Glutamatergic neuron (in vitro differentiated cells): ENCODE results near the gene OAF. TPM values are rescaled to one million over a fixed set of nuclear protein-coding genes. Genes with fewer than 3 reads are reported as not detected.

Source experiments
- DNase-seq: peaks from one replicate; pipeline ENCODE4 v3.0.0; 2022
- H3K27ac Mint-ChIP-seq: one replicate; pipeline ENCODE4 v1.8.0; 2020; ENCODE audit warnings: mild to moderate bottlenecking, mixed read lengths, inconsistent platforms; ENCODE audit not compliant: unreplicated experiment
- H3K27me3 Mint-ChIP-seq: one replicate; pipeline ENCODE4 v1.8.0; 2020; ENCODE audit warnings: mild to moderate bottlenecking, moderate library complexity, mixed read lengths, inconsistent platforms; ENCODE audit not compliant: unreplicated experiment
- H3K36me3 Mint-ChIP-seq: one replicate; pipeline ENCODE4 v1.8.0; 2020; ENCODE audit warnings: mild to moderate bottlenecking, mixed read lengths, inconsistent platforms; ENCODE audit not compliant: unreplicated experiment
- H3K4me1 Mint-ChIP-seq: one replicate; pipeline ENCODE4 v1.8.0; 2020; ENCODE audit warnings: mild to moderate bottlenecking, low read depth, mixed read lengths, inconsistent platforms; ENCODE audit not compliant: unreplicated experiment
- H3K4me3 Mint-ChIP-seq: one replicate; pipeline ENCODE4 v1.8.0; 2020; ENCODE audit warnings: mild to moderate bottlenecking, mixed read lengths, inconsistent platforms; ENCODE audit not compliant: unreplicated experiment
- H3K9me3 Mint-ChIP-seq: one replicate; pipeline ENCODE4 v1.8.0; 2020; ENCODE audit warnings: mild to moderate bottlenecking, moderate library complexity, mixed read lengths, inconsistent platforms; ENCODE audit not compliant: unreplicated experiment
- total RNA-seq: library from RNA; stranded (reverse); fragmentation: NEBNext Ultra II Directional; extraction: Animal tissue kit (Norgen Biotek cat#: 25700); gene quantifications from one replicate; pipeline ENCODE4 v1.2.1, GENCODE V29; 2021; ENCODE audit not compliant: unreplicated experiment
- TF ChIP-seq, protein P1 (sequence below): fragments of 200-600 bp; sonication (generic); IDR thresholded peaks from one replicate; pipeline ENCODE4 v1.5.0; 2021; ENCODE audit not compliant: partially characterized antibody, unreplicated experiment

OAF gene
- total RNA-seq, 1 donor from 2014 or later: not detected

DNA sequence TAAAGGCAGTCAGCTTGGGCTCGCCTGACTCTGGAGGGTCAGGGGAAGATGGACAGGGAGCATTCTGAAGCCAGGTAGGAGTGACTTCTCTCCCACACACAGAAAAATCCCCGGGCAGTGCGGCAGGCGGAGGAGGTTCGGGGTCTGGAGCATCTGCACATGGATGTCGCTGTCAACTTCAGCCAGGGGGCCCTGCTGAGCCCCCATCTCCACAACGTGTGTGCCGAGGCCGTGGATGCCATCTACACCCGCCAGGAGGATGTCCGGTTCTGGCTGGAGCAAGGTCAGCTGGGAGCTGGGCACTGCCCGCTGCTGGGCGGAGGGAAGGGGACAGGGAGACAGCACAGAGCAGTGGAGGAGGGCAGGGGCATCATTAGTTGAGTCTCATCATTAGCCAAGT, 15.9 kb downstream of the OAF start:
- Mint-ChIP-seq H3K27me3 (peaks cover 6% of the 10 kb centered on the region), H3K4me1 (no peaks in the 10 kb centered on the region), H3K27ac (no peak overlapping the region), H3K36me3 (no peaks in the 10 kb centered on the region), H3K9me3 (peaks cover 3% of the 10 kb centered on the region), H3K4me3 (no peak overlapping the region)
- TF ChIP-seq, protein P1, sequence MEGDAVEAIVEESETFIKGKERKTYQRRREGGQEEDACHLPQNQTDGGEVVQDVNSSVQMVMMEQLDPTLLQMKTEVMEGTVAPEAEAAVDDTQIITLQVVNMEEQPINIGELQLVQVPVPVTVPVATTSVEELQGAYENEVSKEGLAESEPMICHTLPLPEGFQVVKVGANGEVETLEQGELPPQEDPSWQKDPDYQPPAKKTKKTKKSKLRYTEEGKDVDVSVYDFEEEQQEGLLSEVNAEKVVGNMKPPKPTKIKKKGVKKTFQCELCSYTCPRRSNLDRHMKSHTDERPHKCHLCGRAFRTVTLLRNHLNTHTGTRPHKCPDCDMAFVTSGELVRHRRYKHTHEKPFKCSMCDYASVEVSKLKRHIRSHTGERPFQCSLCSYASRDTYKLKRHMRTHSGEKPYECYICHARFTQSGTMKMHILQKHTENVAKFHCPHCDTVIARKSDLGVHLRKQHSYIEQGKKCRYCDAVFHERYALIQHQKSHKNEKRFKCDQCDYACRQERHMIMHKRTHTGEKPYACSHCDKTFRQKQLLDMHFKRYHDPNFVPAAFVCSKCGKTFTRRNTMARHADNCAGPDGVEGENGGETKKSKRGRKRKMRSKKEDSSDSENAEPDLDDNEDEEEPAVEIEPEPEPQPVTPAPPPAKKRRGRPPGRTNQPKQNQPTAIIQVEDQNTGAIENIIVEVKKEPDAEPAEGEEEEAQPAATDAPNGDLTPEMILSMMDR: no peak
- DNase-seq: no peak

DNA sequence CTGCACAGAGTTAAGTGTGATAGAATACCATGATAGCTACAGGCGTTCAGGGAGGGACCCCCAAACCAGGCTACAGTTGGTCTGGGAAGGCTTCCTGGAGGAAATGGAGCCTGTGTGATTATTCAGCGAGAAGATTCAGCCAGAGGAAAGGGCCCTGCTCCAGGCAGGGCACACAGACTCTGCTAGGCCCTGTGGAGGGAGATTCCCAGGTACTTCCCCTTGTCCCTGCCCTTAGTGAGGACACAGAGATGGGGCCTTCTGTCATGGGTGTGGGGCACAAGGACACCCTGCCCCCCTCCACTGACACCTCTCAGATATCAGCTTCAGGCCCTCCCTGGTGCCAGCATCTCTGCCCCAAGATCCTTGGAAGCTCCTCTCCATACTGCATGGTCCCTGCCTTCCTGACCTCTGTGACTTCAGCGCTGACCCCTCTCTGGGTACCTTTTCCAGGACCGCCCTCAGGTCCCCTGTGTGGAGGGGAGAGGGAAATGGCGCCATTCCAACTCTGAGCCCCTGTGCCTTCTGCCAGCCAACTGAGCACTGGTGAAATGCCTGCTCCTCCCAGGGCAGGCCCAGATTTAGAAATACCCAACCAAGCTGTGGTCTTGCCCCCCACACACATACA, 16.5 kb downstream of the OAF start:
- no peak for DNase-seq
- H3K27me3 Mint-ChIP-seq: peaks cover 6% of the 10 kb centered on the region
- no peak overlapping the region for H3K4me3 Mint-ChIP-seq
- TF ChIP-seq, protein P1: no peak
- H3K36me3 Mint-ChIP-seq: no peaks in the 10 kb centered on the region
- no peaks in the 10 kb centered on the region for H3K4me1 Mint-ChIP-seq
- no peak overlapping the region for H3K27ac Mint-ChIP-seq
- H3K9me3 Mint-ChIP-seq: peaks cover 3% of the 10 kb centered on the region

DNA sequence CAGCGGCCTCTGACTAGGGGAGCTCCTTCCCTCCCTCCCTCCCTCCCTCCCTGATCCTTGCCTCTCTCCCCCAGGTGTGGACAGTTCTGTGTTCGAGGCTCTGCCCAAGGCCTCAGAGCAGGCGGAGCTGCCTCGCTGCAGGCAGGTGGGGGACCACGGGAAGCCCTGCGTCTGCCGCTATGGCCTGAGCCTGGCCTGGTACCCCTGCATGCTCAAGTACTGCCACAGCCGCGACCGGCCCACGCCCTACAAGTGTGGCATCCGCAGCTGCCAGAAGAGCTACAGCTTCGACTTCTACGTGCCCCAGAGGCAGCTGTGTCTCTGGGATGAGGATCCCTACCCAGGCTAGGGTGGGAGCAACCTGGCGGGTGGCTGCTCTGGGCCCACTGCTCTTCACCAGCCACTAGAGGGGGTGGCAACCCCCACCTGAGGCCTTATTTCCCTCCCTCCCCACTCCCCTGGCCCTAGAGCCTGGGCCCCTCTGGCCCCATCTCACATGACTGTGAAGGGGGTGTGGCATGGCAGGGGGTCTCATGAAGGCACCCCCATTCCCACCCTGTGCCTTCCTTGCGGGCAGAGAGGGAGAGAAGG, 18.1 kb downstream of the OAF start:
- H3K9me3 Mint-ChIP-seq: peaks cover 3% of the 10 kb centered on the region

DNA sequence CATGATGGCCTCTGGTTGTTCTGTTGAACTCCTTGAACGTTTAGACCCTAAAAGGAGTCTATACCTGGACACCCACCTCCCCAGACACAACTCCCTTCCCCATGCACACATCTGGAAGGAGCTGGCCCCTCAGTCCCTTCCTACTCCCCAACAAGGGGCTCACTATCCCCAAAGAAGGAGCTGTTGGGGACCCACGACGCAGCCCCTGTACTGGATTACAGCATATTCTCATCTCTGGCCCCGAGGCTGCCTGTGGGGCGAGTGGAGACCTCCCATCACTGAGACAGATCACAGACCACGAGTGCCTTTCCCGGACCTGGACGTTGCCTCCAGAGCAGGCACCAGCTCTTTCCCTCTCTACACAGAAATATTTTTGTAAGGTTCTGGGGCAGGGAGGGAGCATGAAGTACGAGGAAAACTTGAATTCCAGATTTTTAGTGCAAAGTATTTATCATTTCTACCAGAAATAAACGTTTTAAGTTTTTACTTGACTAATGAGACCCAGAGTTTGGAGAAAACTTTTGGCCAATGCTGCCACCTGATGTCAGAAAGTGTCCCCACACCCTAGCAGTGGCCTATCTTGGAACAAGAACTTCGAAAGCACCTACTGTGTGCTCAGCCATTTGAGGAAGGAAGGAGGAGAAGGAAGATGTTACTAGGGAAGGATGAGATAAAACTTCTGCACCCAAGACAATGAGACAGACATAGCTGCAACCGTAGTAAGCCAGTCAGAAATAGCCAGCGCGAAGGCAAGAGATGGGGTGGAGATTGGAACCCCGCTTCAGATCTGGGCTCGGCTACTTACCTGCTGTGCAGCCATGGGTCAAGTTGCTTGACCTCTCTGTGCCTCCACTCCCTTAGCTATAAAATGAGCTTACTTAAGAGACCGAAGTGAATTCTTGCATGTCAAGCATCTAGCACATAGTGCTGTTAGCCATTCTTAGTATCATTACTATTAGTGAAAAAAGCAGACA, 18.9 kb downstream of the OAF start:
- H3K9me3 Mint-ChIP-seq: peaks cover 3% of the 10 kb centered on the region
- TF ChIP-seq, protein P1: peak; percentile 49
- H3K36me3 Mint-ChIP-seq: no peaks in the 10 kb centered on the region
- H3K27ac Mint-ChIP-seq: no peak overlapping the region
- H3K4me1 Mint-ChIP-seq: no peaks in the 10 kb centered on the region
- peaks cover 11% of the 10 kb centered on the region for H3K27me3 Mint-ChIP-seq
- DNase-seq: no peak
- no peak overlapping the region for H3K4me3 Mint-ChIP-seq

More for the DNA sequence above, 18.1 kb downstream of the OAF start:
- no peak for DNase-seq
- TF ChIP-seq, protein P1: no peak
- H3K4me1 Mint-ChIP-seq: no peaks in the 10 kb centered on the region
- H3K27ac Mint-ChIP-seq: no peak overlapping the region
- no peaks in the 10 kb centered on the region for H3K36me3 Mint-ChIP-seq
- peaks cover 6% of the 10 kb centered on the region for H3K27me3 Mint-ChIP-seq
- no peak overlapping the region for H3K4me3 Mint-ChIP-seq
